ENCODE measurements around the gene SLC5A5.
A peak's percentile ranks its signal among the peaks of the same experiment; 100 is the strongest.
"Not testable (repeated sequence)": the region's sequence is repeated elsewhere in the genome, so short reads cannot be mapped to it uniquely, and the experiment has no call there.

SLC5A5 gene

GRCh38 chr19:17919122-17919521 is 47.4 kb downstream of the SLC5A5 start:
- DNase-seq (ENCODE audit: low read depth, low spot score): not testable (repeated sequence)

GRCh38 chr19:17920527-17920926 is 48.8 kb downstream of the SLC5A5 start:
- no peak for DNase-seq (ENCODE audit: low read depth, low spot score)

GRCh38 chr19:17922138-17922537 is 50.4 kb downstream of the SLC5A5 start:
- DNase-seq (ENCODE audit: low read depth, low spot score): no peak

DNA sequence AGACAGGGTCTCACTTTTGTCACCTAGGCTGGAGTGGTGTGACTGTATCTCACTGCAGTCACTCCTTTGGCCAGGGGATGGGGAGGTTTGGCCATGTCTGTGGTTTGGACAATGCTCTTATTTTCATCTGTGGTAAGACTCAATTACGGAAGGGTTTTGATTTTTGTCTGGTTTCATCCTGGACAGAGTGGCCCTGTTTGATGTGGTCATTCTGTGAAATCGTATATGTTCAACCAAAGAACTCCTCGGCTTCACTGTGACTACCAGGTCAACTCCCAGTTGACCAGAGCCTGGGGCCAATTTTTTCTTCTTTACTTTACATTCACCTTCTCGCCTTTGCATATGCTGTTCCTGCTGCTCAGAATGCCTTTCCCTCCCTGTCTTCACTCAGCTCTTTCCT is 54.3 kb downstream of the SLC5A5 start:
- no peak for DNase-seq (ENCODE audit: low read depth, low spot score)

GRCh38 chr19:17929056-17929455 is 57.3 kb downstream of the SLC5A5 start:
- DNase-seq (ENCODE audit: low read depth, low spot score): no peak

- DNase-seq (ENCODE audit: low read depth, low spot score): peak; percentile 87
Observed at GRCh38 chr19:17931532-17932191, 59.9 kb downstream of the SLC5A5 start.

DNA sequence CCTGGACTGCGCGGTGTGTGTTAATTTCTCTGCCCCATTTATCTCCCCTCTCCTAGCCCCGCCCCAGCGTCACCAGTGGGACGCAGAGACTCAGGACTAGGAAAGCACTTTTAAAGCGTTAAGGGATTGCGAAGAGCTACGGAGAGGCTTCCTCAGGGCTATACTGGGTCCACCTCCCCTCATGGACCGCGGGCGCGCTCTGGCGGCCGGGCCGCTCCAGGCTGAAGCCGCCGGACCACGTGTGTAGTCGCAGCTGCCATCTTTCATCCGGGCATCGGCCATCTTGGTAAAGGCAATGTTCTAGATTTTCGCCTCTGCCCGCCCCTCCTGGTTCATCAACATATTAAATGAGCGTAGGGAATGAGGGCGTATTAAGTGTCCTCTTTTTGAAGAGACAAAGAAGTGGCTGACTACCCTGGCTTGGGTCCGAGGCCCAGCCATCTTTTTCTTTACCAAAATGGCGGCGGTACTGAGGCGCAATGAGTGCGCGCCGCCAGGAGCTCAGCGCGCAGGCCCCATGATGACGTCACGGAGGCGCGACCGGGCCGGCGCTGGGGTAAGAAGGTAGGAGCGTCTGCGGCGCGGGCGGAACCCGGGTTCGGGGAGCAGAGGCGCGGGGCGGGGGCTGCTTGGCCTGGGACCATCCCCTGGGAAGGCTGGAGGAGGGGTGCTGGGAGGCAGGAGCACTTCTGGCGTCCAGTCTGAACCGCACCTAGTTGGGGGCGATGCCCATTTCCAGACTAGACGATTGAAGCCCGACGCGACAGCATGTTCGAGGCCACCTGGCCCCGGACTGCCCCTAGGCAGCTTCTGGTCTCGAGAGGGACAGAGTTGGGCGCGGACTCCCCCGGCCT is 61.0 kb downstream of the SLC5A5 start, which contains the start of gene CCDC124:
Gene CCDC124, plus strand, starts transcription at position 531 of the 854 bp plus-strand sequence. CDS start 3,406 bp downstream, outside the sequence.
- peak; percentile 98 for DNase-seq (ENCODE audit: low read depth, low spot score)

DNA sequence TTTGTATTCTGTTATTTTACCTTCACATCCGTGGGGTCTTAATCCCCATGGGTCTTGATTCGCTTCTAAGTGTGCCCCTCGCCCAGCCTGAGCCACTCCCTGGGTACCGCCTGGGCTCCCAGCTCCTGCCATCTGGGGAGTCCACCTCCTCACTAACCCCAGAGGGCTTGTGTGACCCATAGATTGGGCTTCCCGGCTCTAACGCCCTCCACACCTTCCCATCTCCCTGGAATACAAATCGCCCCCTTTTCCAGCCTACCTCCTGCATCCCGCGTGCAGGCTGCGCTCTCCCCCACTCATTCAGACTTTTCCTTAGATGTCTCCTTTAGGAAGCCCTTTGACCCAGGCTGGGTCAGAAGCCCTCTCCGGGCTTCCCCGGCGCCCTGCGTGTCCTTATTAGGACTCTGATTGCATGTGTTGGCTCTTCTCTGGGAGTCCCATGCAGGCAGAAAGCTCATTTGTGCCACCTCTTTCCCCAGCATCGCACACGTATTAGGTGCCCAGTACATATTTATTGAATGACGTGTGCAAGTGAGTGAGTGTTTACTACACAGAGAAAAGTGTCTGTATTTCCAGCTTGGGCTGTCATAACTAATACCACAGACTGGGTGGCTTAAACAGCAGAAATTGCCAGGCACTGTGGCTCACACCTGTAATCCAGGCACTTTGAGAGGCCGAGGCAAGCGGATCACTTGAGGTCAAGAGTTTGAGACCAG is 61.8 kb downstream of the SLC5A5 start:
- peak; percentile 10 for DNase-seq (ENCODE audit: low read depth, low spot score)

DNA sequence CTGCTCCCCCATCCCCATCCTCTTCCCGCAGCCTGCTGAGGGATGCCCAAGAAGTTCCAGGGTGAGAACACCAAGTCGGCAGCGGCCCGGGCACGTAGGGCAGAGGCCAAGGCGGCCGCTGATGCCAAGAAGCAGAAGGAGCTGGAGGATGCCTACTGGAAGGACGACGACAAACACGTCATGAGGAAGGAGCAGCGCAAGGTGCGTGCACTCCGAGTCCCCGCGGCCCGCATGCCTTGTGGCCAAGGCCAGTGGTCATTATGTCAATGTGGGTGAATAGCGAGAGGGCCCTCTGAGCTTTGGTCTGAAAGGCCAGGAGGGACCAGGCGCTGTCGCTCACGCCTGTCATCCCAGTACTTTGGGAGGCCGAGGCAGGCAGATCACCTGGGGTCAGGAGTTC is 64.6 kb downstream of the SLC5A5 start:
- DNase-seq (ENCODE audit: low read depth, low spot score): no peak

DNA sequence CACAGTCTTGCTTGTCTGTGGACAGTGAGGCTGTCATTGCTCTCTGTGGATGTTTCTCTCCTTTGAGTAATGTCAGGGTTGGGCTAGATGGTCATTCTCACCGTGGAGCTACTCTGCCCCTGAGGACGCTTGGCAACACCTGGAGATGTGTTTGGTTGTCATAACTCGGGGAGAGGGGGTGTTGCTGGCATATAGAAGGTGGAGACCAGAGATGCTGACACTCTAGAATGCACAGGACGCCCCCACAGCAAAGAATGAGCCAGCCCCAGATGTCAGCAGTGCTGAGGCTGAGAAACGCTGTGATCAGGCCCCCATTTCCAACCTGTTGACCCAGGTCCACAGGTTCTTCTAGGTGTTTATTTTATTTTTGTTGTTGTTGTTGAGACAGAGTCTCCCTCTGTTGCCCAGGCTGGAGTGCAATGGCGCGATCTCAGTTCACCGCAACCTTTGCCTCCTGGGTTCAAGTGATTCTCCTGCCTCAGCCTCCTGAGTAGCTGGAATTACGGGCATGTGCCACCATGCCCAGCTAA is 65.7 kb downstream of the SLC5A5 start:
- no peak for DNase-seq (ENCODE audit: low read depth, low spot score)

DNA sequence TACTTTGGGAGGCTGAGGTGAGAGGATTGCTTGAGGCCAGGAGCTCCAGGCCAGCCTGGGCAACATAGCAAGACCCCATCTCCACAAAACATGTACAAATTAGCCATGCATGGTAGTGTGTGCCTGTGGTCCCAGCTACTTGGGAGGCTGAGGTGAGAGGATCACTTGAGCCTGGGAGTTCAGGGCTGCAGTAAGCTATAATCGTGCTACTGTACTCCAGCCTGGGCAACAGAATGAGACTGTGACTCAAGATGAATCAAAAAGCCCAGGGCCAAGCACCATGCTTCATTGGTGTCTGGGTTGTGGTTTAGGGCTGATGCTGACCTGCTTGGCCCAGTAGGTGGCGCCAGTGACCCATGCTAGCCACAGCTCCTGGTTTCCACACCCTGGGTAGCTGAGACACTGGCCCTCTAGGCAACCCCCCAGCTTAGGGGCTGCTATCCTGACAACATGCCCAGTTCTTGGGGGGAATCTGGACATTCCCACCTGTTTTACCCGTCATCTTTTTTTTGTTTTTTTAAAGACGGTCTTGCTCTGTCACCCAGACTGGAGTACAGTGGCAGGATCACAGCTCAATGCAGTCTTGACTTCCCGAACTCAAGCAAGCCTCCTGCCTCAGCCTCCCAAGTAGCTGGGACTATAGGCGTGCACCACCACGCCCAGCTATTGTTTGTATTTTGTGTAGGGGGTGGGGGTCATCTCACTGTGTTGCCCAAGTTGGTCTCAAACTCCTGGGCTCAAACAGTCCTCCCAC is 66.5 kb downstream of the SLC5A5 start:
- DNase-seq (ENCODE audit: low read depth, low spot score): peak; percentile 90

DNA sequence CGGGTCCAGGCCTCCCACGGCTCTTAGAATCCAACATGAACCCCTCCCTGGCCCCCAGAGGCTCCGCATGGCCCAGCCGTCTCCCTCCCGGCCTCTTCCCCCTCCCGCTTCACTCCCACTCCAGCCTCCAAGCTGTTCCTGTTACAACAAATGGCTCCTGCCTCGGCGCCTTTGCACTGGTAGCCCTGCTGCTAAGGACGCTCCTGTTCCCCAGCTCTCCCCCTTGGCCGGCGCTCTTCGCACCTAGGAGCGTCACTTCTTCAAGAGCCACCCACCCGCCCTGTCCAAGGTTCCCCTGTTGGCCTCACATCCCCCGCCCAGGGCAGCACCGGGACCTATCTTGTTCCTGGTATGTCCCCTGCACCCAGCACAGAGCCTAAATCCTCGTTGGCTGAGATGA is 70.4 kb downstream of the SLC5A5 start:
- DNase-seq (ENCODE audit: low read depth, low spot score): no peak

- DNase-seq (ENCODE audit: low read depth, low spot score): no peak
Observed at GRCh38 chr19:17942582-17943273, 71.0 kb downstream of the SLC5A5 start.

- no peak for DNase-seq (ENCODE audit: low read depth, low spot score)
Observed at GRCh38 chr19:17943274-17944221, 71.8 kb downstream of the SLC5A5 start.

GRCh38 chr19:17944301-17944700 is 72.6 kb downstream of the SLC5A5 start:
- DNase-seq (ENCODE audit: low read depth, low spot score): no peak
